ENCODE data around the gene MAPK12.

- TF ChIP-seq, protein P1, sequence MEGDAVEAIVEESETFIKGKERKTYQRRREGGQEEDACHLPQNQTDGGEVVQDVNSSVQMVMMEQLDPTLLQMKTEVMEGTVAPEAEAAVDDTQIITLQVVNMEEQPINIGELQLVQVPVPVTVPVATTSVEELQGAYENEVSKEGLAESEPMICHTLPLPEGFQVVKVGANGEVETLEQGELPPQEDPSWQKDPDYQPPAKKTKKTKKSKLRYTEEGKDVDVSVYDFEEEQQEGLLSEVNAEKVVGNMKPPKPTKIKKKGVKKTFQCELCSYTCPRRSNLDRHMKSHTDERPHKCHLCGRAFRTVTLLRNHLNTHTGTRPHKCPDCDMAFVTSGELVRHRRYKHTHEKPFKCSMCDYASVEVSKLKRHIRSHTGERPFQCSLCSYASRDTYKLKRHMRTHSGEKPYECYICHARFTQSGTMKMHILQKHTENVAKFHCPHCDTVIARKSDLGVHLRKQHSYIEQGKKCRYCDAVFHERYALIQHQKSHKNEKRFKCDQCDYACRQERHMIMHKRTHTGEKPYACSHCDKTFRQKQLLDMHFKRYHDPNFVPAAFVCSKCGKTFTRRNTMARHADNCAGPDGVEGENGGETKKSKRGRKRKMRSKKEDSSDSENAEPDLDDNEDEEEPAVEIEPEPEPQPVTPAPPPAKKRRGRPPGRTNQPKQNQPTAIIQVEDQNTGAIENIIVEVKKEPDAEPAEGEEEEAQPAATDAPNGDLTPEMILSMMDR (IDR thresholded peaks at IDR 0.05), result no peak
- TF ChIP-seq POLR2A (IDR thresholded peaks at IDR 0.05) (no peak), POLR2AphosphoS5 (IDR thresholded peaks at IDR 0.05) (no peak)
Observed at GRCh38 chr22:50296658-50297490, 35.4 kb upstream of the MAPK12 start.

Data from breast epithelium (tissue), 3 donors.